Parathyroid adenoma (tissue), 2 donors: ENCODE data around the gene GUCY1A2.

Source experiments
- H2AFZ ChIP-seq: fragments of 300-600 bp; sonication (generic); one replicate; pipeline ENCODE4 v1.7.0; 2017; ENCODE audit warnings: antibody characterized with exemption, mild to moderate bottlenecking
- H3K27ac ChIP-seq: fragments of 300-600 bp; sonication (generic); one replicate; pipeline ENCODE4 v1.7.0; 2017
- H3K27me3 ChIP-seq: fragments of 300-600 bp; sonication (generic); one replicate; pipeline ENCODE4 v1.7.0; 2017; ENCODE audit warnings: low read length; ENCODE audit not compliant: control insufficient read depth, insufficient read depth
- H3K36me3 ChIP-seq: fragments of 300-600 bp; sonication (generic); one replicate; pipeline ENCODE4 v1.7.0; 2017; ENCODE audit warnings: low read length; ENCODE audit not compliant: control insufficient read depth, insufficient read depth
- H3K4me1 ChIP-seq: fragments of 300-600 bp; sonication (generic); one replicate; pipeline ENCODE4 v1.7.0; 2017; ENCODE audit warnings: control low read depth
- H3K4me2 ChIP-seq: fragments of 300-600 bp; sonication (generic); one replicate; pipeline ENCODE4 v1.7.0; 2017; ENCODE audit warnings: low read length
- H3K4me3 ChIP-seq: fragments of 300-600 bp; sonication (generic); one replicate; pipeline ENCODE4 v1.7.0; 2017; ENCODE audit warnings: low read depth, low read length
- H3K79me2 ChIP-seq: fragments of 300-600 bp; sonication (generic); one replicate; pipeline ENCODE4 v1.7.0; 2017; ENCODE audit warnings: control low read depth
- H3K9ac ChIP-seq: fragments of 300-600 bp; sonication (generic); one replicate; pipeline ENCODE4 v1.7.0; 2017; ENCODE audit warnings: mild to moderate bottlenecking
- H3K9me3 ChIP-seq: fragments of 300-600 bp; sonication (generic); one replicate; pipeline ENCODE4 v1.7.0; 2017; ENCODE audit warnings: low read length; ENCODE audit not compliant: control insufficient read depth
- CTCF ChIP-seq: fragments of 300-600 bp; sonication (generic); IDR thresholded peaks from one replicate; pipeline ENCODE4 v1.7.0; 2017; ENCODE audit warnings: antibody characterized with exemption, mild to moderate bottlenecking
- donor health status: primary hyperparathyroidism.

Gene GUCY1A2

GRCh38 chr11:106879029-106879428 is 139.2 kb downstream of the GUCY1A2 start:
- Histone ChIP-seq H3K27me3 (no peaks in the 10 kb centered on the region), H3K9me3 (no peaks in the 10 kb centered on the region), H3K36me3 (no peaks in the 10 kb centered on the region), H3K27ac (no peak overlapping the region), H3K4me2 (no peak overlapping the region), H3K4me1 (no peaks in the 10 kb centered on the region), H3K9ac (no peak overlapping the region), H3K4me3 (no peak overlapping the region), H2AFZ (no peak overlapping the region), H3K79me2 (no peaks in the 10 kb centered on the region)
- TF ChIP-seq CTCF = no peak

GRCh38 chr11:106875013-106875412 is 143.3 kb downstream of the GUCY1A2 start:
- H3K9me3 ChIP-seq = no peaks in the 10 kb centered on the region
- no peak for TF ChIP-seq CTCF
- no peaks in the 10 kb centered on the region for H3K27me3 ChIP-seq
- H3K4me3 ChIP-seq = no peak overlapping the region
- H3K27ac ChIP-seq = no peak overlapping the region
- no peak overlapping the region for H3K4me2 ChIP-seq
- H3K9ac ChIP-seq = no peak overlapping the region
- H3K4me1 ChIP-seq = no peaks in the 10 kb centered on the region
- H3K79me2 ChIP-seq = no peaks in the 10 kb centered on the region
- no peaks in the 10 kb centered on the region for H3K36me3 ChIP-seq
- no peak overlapping the region for H2AFZ ChIP-seq

- Histone ChIP-seq H3K27me3 (no peaks in the 10 kb centered on the region), H2AFZ (no peak overlapping the region), H3K4me1 (no peaks in the 10 kb centered on the region), H3K36me3 (no peaks in the 10 kb centered on the region), H3K4me3 (no peak overlapping the region), H3K4me2 (no peak overlapping the region), H3K27ac (no peak overlapping the region), H3K9ac (no peak overlapping the region), H3K9me3 (no peaks in the 10 kb centered on the region), H3K79me2 (no peaks in the 10 kb centered on the region)
- TF ChIP-seq CTCF = no peak
Measured at GRCh38 chr11:106872246-106872645, 146.0 kb downstream of the GUCY1A2 start.

- Histone ChIP-seq H2AFZ (no peak overlapping the region), H3K27me3 (no peaks in the 10 kb centered on the region), H3K4me1 (no peaks in the 10 kb centered on the region), H3K79me2 (no peaks in the 10 kb centered on the region), H3K4me3 (no peak overlapping the region), H3K36me3 (no peaks in the 10 kb centered on the region), H3K9ac (no peak overlapping the region), H3K9me3 (no peaks in the 10 kb centered on the region), H3K27ac (no peak overlapping the region), H3K4me2 (no peak overlapping the region)
- TF ChIP-seq CTCF = no peak
Measured at GRCh38 chr11:106858200-106858599, 160.1 kb downstream of the GUCY1A2 start.

- H3K9me3 ChIP-seq = no peaks in the 10 kb centered on the region
- no peak overlapping the region for H3K4me2 ChIP-seq
- H3K4me1 ChIP-seq = no peaks in the 10 kb centered on the region
- no peak overlapping the region for H3K4me3 ChIP-seq
- H3K27ac ChIP-seq = no peak overlapping the region
- H3K79me2 ChIP-seq = no peaks in the 10 kb centered on the region
- TF ChIP-seq CTCF = no peak
- H3K36me3 ChIP-seq = no peaks in the 10 kb centered on the region
- no peaks in the 10 kb centered on the region for H3K27me3 ChIP-seq
- H3K9ac ChIP-seq = no peak overlapping the region
- no peak overlapping the region for H2AFZ ChIP-seq
Measured at GRCh38 chr11:106856566-106856965, 161.7 kb downstream of the GUCY1A2 start.
